ENCODE data around the gene ANKRD28. TPM values are rescaled to one million over a fixed set of nuclear protein-coding genes. Genes with fewer than 3 reads are reported as not detected.

The ANKRD28 gene
- total and polyA plus RNA-seq, 9 of the 15 experiments (the other 6 are each of a cell fraction or from before 2014, with no cell fraction given), result 11.7 to 66.0 (median 36.7) TPM

DNA sequence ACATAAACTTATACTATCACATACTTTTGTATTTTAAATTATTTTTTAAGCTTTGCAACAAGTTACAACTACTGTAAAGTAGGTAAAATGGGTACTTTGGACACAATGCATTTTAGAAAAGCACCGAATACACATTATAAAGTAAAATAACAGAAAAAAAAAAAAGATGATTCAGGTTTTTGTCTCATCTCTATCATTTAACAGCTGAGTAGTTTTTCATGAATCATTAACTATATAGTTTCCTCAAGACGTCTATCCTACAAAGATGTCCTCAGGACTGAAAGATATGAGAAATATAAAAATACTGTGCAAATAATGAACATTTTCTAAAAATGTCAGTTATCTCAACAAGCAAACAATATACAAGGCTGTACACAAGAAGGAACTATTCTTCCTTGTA is 46.9 kb downstream of the ANKRD28 start:
- ATAC-seq (no peak), DNase-seq (ENCODE audit: extremely low read depth in 1 of 4, low spot score in 3 of 4) (no peak), FAIRE-seq (no peak)
- no TSS peak for BruUV-seq (replicated peaks)
- H3K4me2 ChIP-seq (ENCODE audit: insufficient read depth, low read length), result no peak overlapping the region
- no peaks in the 10 kb centered on the region for H3K9me3 ChIP-seq (replicated peaks; ENCODE audit: control insufficient read depth, insufficient read depth, low read depth, low read length)
- H3K9ac ChIP-seq (ENCODE audit: insufficient read depth in 1 of 2, low read depth in 2 of 2, low read length in 2 of 2), result no peak overlapping the region
- peaks cover 29% of the 10 kb centered on the region for H3K36me3 ChIP-seq (ENCODE audit: control insufficient read depth, insufficient read depth, low read length)
- no peaks in the 10 kb centered on the region for H3K9me1 ChIP-seq (ENCODE audit: control insufficient read depth, insufficient read depth, low read length)
- no peak overlapping the region for H2AFZ ChIP-seq (ENCODE audit: low read depth, low read length)
- WGBS (ENCODE audit: insufficient coverage, low coverage, missing lambda C conversion rate), result 93% methylated on average over 2 of the region's 2 CpGs
- CTCF ChIA-PET (ENCODE audit: low intra/inter-chr PET ratio), result no interaction called here
- H3K27ac ChIP-seq (ENCODE audit: extremely low read depth, low read depth, low read length), result no peak overlapping the region
- no peaks in the 10 kb centered on the region for H3K27me3 ChIP-seq (ENCODE audit: control insufficient read depth in 2 of 2, insufficient read depth in 2 of 2, low read length in 2 of 2)
- no peak for TF ChIP-seq POLR3A (IDR thresholded peaks at IDR 0.05; ENCODE audit: borderline replicate concordance, extremely low read depth, insufficient read depth, insufficient read length)
- TF ChIP-seq LEF1 (IDR thresholded peaks at IDR 0.05), result no peak
- peak; percentile 51 for TF ChIP-seq ZNF316 (IDR thresholded peaks at IDR 0.05)
- no peak for TF ChIP-seq NR2C1 (IDR thresholded peaks at IDR 0.05)
- no peak for TF ChIP-seq NR2C1 (tag; IDR thresholded peaks at IDR 0.05)
- H3K79me2 ChIP-seq (ENCODE audit: control insufficient read depth, insufficient read depth, low read length), result no peaks in the 10 kb centered on the region
- H3K4me1 ChIP-seq (replicated peaks in 1 of 2; ENCODE audit: control insufficient read depth in 2 of 2, insufficient read depth in 2 of 2, low read length in 2 of 2), result no peaks in the 10 kb centered on the region
- POLR2A ChIA-PET, result interaction anchor here (1.0 to 1.1 kb wide), 2 partner anchors 11 to 13 kb away, joined by 3 read pairs; no protein-coding TSS in a partner anchor
- H3K4me3 ChIP-seq, result no peak overlapping the region
- in situ Hi-C loops (cut with MboI) (no loop called here), intact Hi-C loops (cut with micrococcal nuclease) (no loop called here)
- no peaks in the 10 kb centered on the region for H4K20me1 ChIP-seq (replicated peaks; ENCODE audit: control insufficient read depth, insufficient read depth, low read length)

- H2AFZ ChIP-seq (ENCODE audit: low read depth, low read length), result no peak overlapping the region
- FAIRE-seq, result no peak
- CTCF ChIA-PET (ENCODE audit: low intra/inter-chr PET ratio), result no interaction called here
- in situ Hi-C loops (cut with MboI), result no loop called here
- no peaks in the 10 kb centered on the region for H3K9me3 ChIP-seq (replicated peaks; ENCODE audit: control insufficient read depth, insufficient read depth, low read depth, low read length)
- TF ChIP-seq KDM1A (IDR thresholded peaks at IDR 0.05), result no peak
- no peak for TF ChIP-seq XRCC4 (IDR thresholded peaks at IDR 0.05; ENCODE audit: extremely low read depth, insufficient read depth, insufficient read length)
- no peak for TF ChIP-seq BRCA1 (IDR thresholded peaks at IDR 0.05)
- TF ChIP-seq BRCA1 (CRISPR knock-in tag; IDR thresholded peaks at IDR 0.05), result no peak
- TF ChIP-seq ZKSCAN8 (CRISPR knock-in tag; IDR thresholded peaks at IDR 0.05), result no peak
- TF ChIP-seq FOXA3 (CRISPR knock-in tag; conservative IDR thresholded peaks at IDR 0.05 in 1 of 2, IDR thresholded peaks at IDR 0.05 in 1 of 2), result no peak
- H3K36me3 ChIP-seq (ENCODE audit: control insufficient read depth, insufficient read depth, low read length), result peaks cover 29% of the 10 kb centered on the region
- H3K4me1 ChIP-seq (replicated peaks in 1 of 2; ENCODE audit: control insufficient read depth in 2 of 2, insufficient read depth in 2 of 2, low read length in 2 of 2), result no peaks in the 10 kb centered on the region
- no peak overlapping the region for H3K27ac ChIP-seq (ENCODE audit: extremely low read depth, low read depth, low read length)
- no peaks in the 10 kb centered on the region for H4K20me1 ChIP-seq (replicated peaks; ENCODE audit: control insufficient read depth, insufficient read depth, low read length)
- POLR2A ChIA-PET, result interaction anchor here (1.0 to 1.1 kb wide), 2 partner anchors 12 to 14 kb away, joined by 3 read pairs; no protein-coding TSS in a partner anchor
- ATAC-seq, result no peak
- no peak overlapping the region for H3K4me2 ChIP-seq (ENCODE audit: insufficient read depth, low read length)
- 98% methylated on average over 3 of the region's 3 CpGs for WGBS (ENCODE audit: insufficient coverage, low coverage, missing lambda C conversion rate)
- BruUV-seq (replicated peaks), result no TSS peak
- H3K9me1 ChIP-seq (ENCODE audit: control insufficient read depth, insufficient read depth, low read length), result no peaks in the 10 kb centered on the region
- DNase-seq (ENCODE audit: extremely low read depth in 1 of 4, low spot score in 3 of 4), result no peak
- H3K27me3 ChIP-seq (ENCODE audit: control insufficient read depth in 2 of 2, insufficient read depth in 2 of 2, low read length in 2 of 2), result no peaks in the 10 kb centered on the region
- intact Hi-C loops (cut with micrococcal nuclease), result no loop called here
- H3K9ac ChIP-seq (ENCODE audit: insufficient read depth in 1 of 2, low read depth in 2 of 2, low read length in 2 of 2), result no peak overlapping the region
- no peaks in the 10 kb centered on the region for H3K79me2 ChIP-seq (ENCODE audit: control insufficient read depth, insufficient read depth, low read length)
- no peak overlapping the region for H3K4me3 ChIP-seq
Observed at GRCh38 chr3:15750143-15750542, 47.6 kb downstream of the ANKRD28 start.

Data from K562 (cell line).